ENCODE measurements around the gene WASHC2C.
"Not testable (repeated sequence)": the region's sequence is repeated elsewhere in the genome, so short reads cannot be mapped to it uniquely, and the experiment has no call there.

WASHC2C gene

GRCh38 chr10:45751141-45751540, 24.1 kb downstream of the WASHC2C start:
- not testable (repeated sequence) for H3K4me3 ChIP-seq, H3K27ac ChIP-seq

DNA sequence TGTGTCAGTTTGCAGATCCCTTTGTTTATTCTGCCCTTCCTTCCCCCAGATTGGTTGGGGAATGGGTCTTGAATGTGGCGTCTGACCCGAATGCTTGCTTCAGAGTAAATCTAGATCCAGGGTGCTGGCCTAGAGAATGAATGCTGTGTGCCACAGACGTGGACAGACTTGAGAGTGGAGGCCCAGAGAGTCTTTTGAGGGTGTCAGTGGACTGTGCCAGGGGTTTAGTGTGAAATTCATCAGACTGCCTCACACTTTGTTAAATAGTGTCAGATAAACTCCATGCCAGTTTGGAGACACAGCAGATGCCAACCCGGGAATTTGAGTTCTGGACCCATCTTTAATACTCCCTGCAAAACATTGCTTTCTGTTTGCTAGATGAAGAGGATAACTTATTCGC, 25.1 kb downstream of the WASHC2C start:
- not testable (repeated sequence) for H3K4me3 ChIP-seq; DNase-seq (ENCODE audit: low read depth, low spot score); H3K9ac ChIP-seq (ENCODE audit: insufficient read length); H3K27ac ChIP-seq; H3K9me3 ChIP-seq (ENCODE audit: low read depth, low read length); H3K36me3 ChIP-seq (ENCODE audit: insufficient read depth, low read length)

More at GRCh38 chr10:45751141-45751540, 24.1 kb downstream of the WASHC2C start:
- not testable (repeated sequence) for DNase-seq (ENCODE audit: low read depth, low spot score); H3K9ac ChIP-seq (ENCODE audit: insufficient read length); H3K36me3 ChIP-seq (ENCODE audit: insufficient read depth, low read length); H3K9me3 ChIP-seq (ENCODE audit: low read depth, low read length)

GRCh38 chr10:45753979-45754495, 27.0 kb downstream of the WASHC2C start:
- H3K9ac ChIP-seq (ENCODE audit: insufficient read length); H3K4me3 ChIP-seq; H3K27ac ChIP-seq; DNase-seq (ENCODE audit: low read depth, low spot score); H3K9me3 ChIP-seq (ENCODE audit: low read depth, low read length); H3K36me3 ChIP-seq (ENCODE audit: insufficient read depth, low read length): not testable (repeated sequence)

GRCh38 chr10:45755083-45755482, 28.0 kb downstream of the WASHC2C start:
- H3K9ac ChIP-seq (ENCODE audit: insufficient read length); H3K27ac ChIP-seq; H3K9me3 ChIP-seq (ENCODE audit: low read depth, low read length); DNase-seq (ENCODE audit: low read depth, low spot score); H3K4me3 ChIP-seq; H3K36me3 ChIP-seq (ENCODE audit: insufficient read depth, low read length): not testable (repeated sequence)

DNA sequence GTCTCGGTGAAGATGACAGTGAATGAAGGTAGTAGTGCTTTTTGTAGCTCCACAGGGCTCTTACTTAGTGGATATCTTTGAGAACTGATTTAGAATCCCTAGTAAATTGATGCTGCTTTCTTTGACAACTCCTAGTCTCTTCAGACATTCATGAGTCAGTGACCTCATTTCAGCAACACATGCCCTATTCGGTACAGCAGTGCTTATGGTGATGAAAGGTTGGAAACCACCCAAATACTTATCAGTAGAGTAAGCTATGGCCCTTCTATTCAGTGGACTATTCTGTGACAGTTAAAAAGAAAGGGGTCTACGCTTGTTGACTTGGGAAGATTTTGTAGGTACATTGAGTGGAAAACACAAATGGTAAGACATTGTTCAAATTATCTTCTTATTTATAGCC, 29.0 kb downstream of the WASHC2C start:
- H3K9ac ChIP-seq (ENCODE audit: insufficient read length); H3K36me3 ChIP-seq (ENCODE audit: insufficient read depth, low read length); H3K9me3 ChIP-seq (ENCODE audit: low read depth, low read length): not testable (repeated sequence)

GRCh38 chr10:45757661-45758396, 30.8 kb downstream of the WASHC2C start:
- not testable (repeated sequence) for H3K36me3 ChIP-seq (ENCODE audit: insufficient read depth, low read length); DNase-seq (ENCODE audit: low read depth, low spot score); H3K4me3 ChIP-seq; H3K9me3 ChIP-seq (ENCODE audit: low read depth, low read length); H3K9ac ChIP-seq (ENCODE audit: insufficient read length); H3K27ac ChIP-seq

More for the DNA sequence above, 29.0 kb downstream of the WASHC2C start:
- H3K27ac ChIP-seq; H3K4me3 ChIP-seq; DNase-seq (ENCODE audit: low read depth, low spot score): not testable (repeated sequence)

DNA sequence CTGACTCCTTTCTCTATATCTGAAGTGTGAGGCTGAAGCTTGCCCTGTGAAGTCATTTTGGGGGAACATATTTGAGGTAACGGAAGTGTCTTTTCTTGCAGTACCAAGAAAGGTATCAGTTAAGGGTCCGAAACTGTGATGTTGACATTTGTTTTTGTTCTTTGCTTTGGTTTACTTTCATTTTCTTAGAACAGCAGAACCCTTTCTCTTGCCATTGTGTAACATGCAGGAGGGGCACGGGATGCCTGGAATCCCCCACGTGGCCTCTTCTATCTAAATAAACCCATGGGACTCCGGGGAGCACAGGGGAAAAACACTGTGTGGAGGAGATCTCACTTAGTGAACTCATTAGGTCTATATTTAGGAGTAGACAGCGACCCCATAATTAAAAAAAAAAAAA, 34.6 kb downstream of the WASHC2C start:
- H3K9ac ChIP-seq (ENCODE audit: insufficient read length); DNase-seq (ENCODE audit: low read depth, low spot score); H3K36me3 ChIP-seq (ENCODE audit: insufficient read depth, low read length); H3K9me3 ChIP-seq (ENCODE audit: low read depth, low read length); H3K27ac ChIP-seq; H3K4me3 ChIP-seq: not testable (repeated sequence)

DNA sequence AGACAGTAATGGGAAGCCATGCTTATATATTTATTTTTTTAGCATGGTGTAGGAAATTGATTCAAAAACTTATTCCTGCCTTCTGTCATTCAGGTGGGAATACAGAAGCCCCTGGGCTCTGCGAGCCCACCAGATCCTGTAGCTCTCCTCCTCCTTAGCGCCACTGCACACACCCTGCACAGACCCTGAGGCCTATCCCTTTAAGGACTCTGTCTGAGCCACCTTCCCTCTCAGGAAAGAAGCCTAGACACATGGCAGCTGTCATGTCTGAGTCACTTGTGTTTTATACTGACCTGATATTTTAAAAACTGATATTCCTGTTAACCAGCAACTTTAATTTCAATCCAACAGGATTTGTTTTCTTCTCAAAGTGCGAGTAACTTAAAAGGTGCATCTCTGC, 36.0 kb downstream of the WASHC2C start:
- not testable (repeated sequence) for H3K4me3 ChIP-seq; H3K36me3 ChIP-seq (ENCODE audit: insufficient read depth, low read length); H3K9ac ChIP-seq (ENCODE audit: insufficient read length); H3K27ac ChIP-seq; DNase-seq (ENCODE audit: low read depth, low spot score); H3K9me3 ChIP-seq (ENCODE audit: low read depth, low read length)

- DNase-seq (ENCODE audit: low read depth, low spot score); H3K9ac ChIP-seq (ENCODE audit: insufficient read length); H3K4me3 ChIP-seq; H3K9me3 ChIP-seq (ENCODE audit: low read depth, low read length); H3K36me3 ChIP-seq (ENCODE audit: insufficient read depth, low read length); H3K27ac ChIP-seq: not testable (repeated sequence)
Observed at GRCh38 chr10:45768334-45768733, 41.3 kb downstream of the WASHC2C start.

DNA sequence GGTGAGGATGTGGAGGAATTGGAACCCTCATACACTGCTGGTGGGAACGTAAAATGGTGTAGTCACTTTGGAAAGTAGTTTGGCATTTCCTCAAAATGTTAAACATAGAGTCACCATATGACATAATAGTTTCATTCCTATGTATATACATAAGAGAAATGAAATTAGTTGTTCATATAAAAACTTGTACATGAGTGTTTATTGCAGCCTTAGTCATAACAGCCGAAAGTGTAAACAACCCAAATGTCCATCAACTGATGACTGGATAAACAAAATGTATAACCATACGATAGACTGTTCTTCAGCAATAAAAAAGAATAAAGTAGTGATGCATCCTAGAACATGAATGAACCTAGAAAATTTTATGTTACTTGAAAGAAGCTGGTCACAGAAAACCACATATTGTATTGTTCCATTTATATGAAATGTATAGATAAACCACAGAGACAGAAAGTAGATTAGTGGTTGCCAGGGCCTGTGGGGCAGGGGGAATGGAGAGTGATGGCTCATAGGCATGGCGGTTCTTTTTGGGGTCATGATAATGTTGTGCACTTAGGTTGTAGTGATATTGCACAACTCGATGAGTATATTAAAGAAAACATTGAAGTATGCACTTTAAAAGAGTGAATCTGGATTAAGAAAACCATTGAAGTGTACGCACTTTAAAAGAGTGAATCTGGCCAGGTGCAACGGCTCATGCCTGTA, 44.8 kb downstream of the WASHC2C start:
- not testable (repeated sequence) for H3K27ac ChIP-seq; H3K4me3 ChIP-seq; H3K9ac ChIP-seq (ENCODE audit: insufficient read length); DNase-seq (ENCODE audit: low read depth, low spot score); H3K9me3 ChIP-seq (ENCODE audit: low read depth, low read length); H3K36me3 ChIP-seq (ENCODE audit: insufficient read depth, low read length)

GRCh38 chr10:45786217-45786616, 59.2 kb downstream of the WASHC2C start:
- not testable (repeated sequence) for H3K9ac ChIP-seq (ENCODE audit: insufficient read length); H3K4me3 ChIP-seq; H3K36me3 ChIP-seq (ENCODE audit: insufficient read depth, low read length); H3K27ac ChIP-seq; DNase-seq (ENCODE audit: low read depth, low spot score); H3K9me3 ChIP-seq (ENCODE audit: low read depth, low read length)

GRCh38 chr10:45787212-45787741, 60.2 kb downstream of the WASHC2C start:
- not testable (repeated sequence) for H3K4me3 ChIP-seq; H3K27ac ChIP-seq; H3K9me3 ChIP-seq (ENCODE audit: low read depth, low read length); H3K36me3 ChIP-seq (ENCODE audit: insufficient read depth, low read length); DNase-seq (ENCODE audit: low read depth, low spot score); H3K9ac ChIP-seq (ENCODE audit: insufficient read length)

GRCh38 chr10:45789991-45790390, 62.9 kb downstream of the WASHC2C start:
- not testable (repeated sequence) for H3K9ac ChIP-seq (ENCODE audit: insufficient read length); H3K9me3 ChIP-seq (ENCODE audit: low read depth, low read length); H3K27ac ChIP-seq; H3K36me3 ChIP-seq (ENCODE audit: insufficient read depth, low read length); H3K4me3 ChIP-seq; DNase-seq (ENCODE audit: low read depth, low spot score)

DNA sequence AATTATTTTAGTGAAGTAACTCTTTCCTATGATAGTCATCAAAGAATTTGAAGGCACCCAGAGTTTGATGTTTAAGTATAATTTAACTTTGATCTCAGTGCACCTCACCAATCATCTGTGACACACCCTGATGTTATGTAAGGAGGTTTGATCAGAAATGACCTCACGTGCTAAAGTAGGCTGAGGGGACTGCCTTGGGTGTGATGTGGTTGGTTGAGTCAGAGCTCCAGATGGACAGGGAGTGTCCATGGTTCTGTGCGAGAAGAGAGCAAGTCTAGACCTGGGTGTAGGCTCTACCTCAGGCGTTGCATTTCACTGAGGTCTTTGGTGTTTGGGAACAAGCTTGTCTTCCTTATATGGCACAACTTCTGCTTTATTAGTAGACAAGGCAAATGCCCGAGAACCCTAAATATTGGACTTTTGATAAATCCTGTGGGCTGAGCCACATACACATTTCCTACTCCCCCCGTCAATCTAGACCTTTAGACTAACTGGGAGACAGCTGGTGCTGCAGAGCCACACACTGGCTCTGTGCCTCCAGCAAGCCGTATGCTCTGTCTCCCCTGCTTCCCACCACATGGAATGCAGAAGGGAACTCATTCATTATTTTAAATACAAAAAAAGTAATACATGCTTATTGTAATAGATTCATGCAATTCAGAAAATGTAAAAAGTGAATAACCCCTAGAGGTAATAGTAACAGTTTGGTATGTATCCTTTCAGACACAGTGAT, 63.8 kb downstream of the WASHC2C start:
- H3K36me3 ChIP-seq (ENCODE audit: insufficient read depth, low read length); H3K9me3 ChIP-seq (ENCODE audit: low read depth, low read length); DNase-seq (ENCODE audit: low read depth, low spot score); H3K27ac ChIP-seq; H3K4me3 ChIP-seq; H3K9ac ChIP-seq (ENCODE audit: insufficient read length): not testable (repeated sequence)

All from SK-N-MC (cell line).